K562 (cell line): Measurements from ENCODE around the gene CEP120. TPM values are rescaled to one million over a fixed set of nuclear protein-coding genes. Genes with fewer than 3 reads are reported as not detected.

ENCODE experiments used
- BACH1 ChIP-seq: fragments of 200-800 bp; sonication (Bioruptor generic); IDR thresholded peaks from 2 replicates; pipeline ENCODE4 v1.6.1; 2016; ENCODE audit warnings: missing genetic modification characterization, missing compliant biosample characterization
- CHD2 ChIP-seq: IDR thresholded peaks from 2 replicates; pipeline ENCODE4 v1.6.1; 2011; ENCODE audit warnings: low read depth, low read length
- ELK1 ChIP-seq: sonication (generic); formaldehyde crosslinking; IDR thresholded peaks from 2 replicates; pipeline ENCODE4 v1.8.1; 2022; ENCODE audit warnings: missing genetic modification reagents
- KDM1A ChIP-seq, 2 experiments: fragments of 450-650 bp; IDR thresholded peaks; 2 replicates each; pipeline ENCODE4 v1.6.1; 2016; ENCODE audit warnings: mild to moderate bottlenecking in 2 of 2
- MAFK ChIP-seq: IDR thresholded peaks from 2 replicates; pipeline ENCODE4 v1.6.1; 2011; ENCODE audit warnings: low read length, improper control_type of control experiment
- NRF1 ChIP-seq, 2 experiments: fragments of 450-650 bp; IDR thresholded peaks in 1 of 2; conservative IDR thresholded peaks in 1 of 2; 2 replicates each; pipeline ENCODE4 v1.6.1; 2014; ENCODE audit warnings: mild to moderate bottlenecking in 2 of 2
- PREB ChIP-seq: sonication (generic); formaldehyde crosslinking; IDR thresholded peaks from 2 replicates; pipeline ENCODE4 v1.8.1; 2023; ENCODE audit warnings: mild to moderate bottlenecking, missing genetic modification reagents
- TCFL5 ChIP-seq: fragments of 250-450 bp; sonication (Bioruptor Pico); conservative IDR thresholded peaks from 2 replicates; pipeline ENCODE4 v1.6.1; 2021; ENCODE audit warnings: mild to moderate bottlenecking, moderate library complexity, matching md5 sums
- ZNF212 ChIP-seq: fragments of 450-650 bp; formaldehyde crosslinking; IDR thresholded peaks from 2 replicates; pipeline ENCODE4 v1.4.0; 2020; ENCODE audit warnings: mild to moderate bottlenecking
- ZNF408 ChIP-seq: fragments of 250-450 bp; sonication (Bioruptor Pico); IDR thresholded peaks from 2 replicates; pipeline ENCODE4 v1.4.0; 2020; ENCODE audit warnings: low read depth, mild to moderate bottlenecking, moderate library complexity
- ZNF644 ChIP-seq: fragments of 200-800 bp; sonication (Bioruptor generic); IDR thresholded peaks from 2 replicates; pipeline ENCODE4 v1.6.1; 2016; ENCODE audit warnings: low read depth, missing genetic modification characterization, missing compliant biosample characterization
- polyA plus RNA-seq, 8 experiments: library from polyadenylated mRNA; depleted of rRNA in 4 of 8; stranded (reverse) in 5 of 8; unstranded in 3 of 8; fragments of >200 nt; fragmentation: Nextera tagmentation in 2 of 8; fragmentation: Illumina TruSeq in 1 of 8; extraction: Ambion mirVana in 2 of 8; extraction: Trizol in 1 of 8; gene quantifications; 2 replicates each; pipeline versions ENCODE4 v1.2.1 to v1.2.3, GENCODE V29; 2011 to 2014; ENCODE audit warnings: inconsistent platforms in 1 of 8, missing spikeins in 1 of 8
- total RNA-seq, 7 experiments: library from RNA; depleted of rRNA in 6 of 7; stranded (reverse); fragments of >200 nt in 6 of 7; fragmentation: Illumina TruSeq in 2 of 7; extraction: Trizol in 2 of 7; gene quantifications; 2 replicates each; pipeline versions ENCODE4 v1.2.1 to v1.2.3, GENCODE V29; 2011 to 2021; ENCODE audit warnings: low replicate concordance in 1 of 7
- TF ChIP-seq, protein P1 (sequence below): fragments of 250-450 bp; sonication (Bioruptor Pico); IDR thresholded peaks from 2 replicates; pipeline ENCODE4 v1.5.0; 2021; ENCODE audit warnings: mild to moderate bottlenecking, moderate library complexity
- TF ChIP-seq, protein P2 (sequence below): fragments of 250-450 bp; sonication (Bioruptor Pico); IDR thresholded peaks from 2 replicates; pipeline ENCODE4 v1.4.0; 2020; ENCODE audit warnings: mild to moderate bottlenecking, moderate library complexity

Gene CEP120
- total and polyA plus RNA-seq, 9 of the 15 experiments (the other 6 are each of a cell fraction or from before 2014, with no cell fraction given) = 3.3 to 24.9 (median 14.4) TPM

DNA sequence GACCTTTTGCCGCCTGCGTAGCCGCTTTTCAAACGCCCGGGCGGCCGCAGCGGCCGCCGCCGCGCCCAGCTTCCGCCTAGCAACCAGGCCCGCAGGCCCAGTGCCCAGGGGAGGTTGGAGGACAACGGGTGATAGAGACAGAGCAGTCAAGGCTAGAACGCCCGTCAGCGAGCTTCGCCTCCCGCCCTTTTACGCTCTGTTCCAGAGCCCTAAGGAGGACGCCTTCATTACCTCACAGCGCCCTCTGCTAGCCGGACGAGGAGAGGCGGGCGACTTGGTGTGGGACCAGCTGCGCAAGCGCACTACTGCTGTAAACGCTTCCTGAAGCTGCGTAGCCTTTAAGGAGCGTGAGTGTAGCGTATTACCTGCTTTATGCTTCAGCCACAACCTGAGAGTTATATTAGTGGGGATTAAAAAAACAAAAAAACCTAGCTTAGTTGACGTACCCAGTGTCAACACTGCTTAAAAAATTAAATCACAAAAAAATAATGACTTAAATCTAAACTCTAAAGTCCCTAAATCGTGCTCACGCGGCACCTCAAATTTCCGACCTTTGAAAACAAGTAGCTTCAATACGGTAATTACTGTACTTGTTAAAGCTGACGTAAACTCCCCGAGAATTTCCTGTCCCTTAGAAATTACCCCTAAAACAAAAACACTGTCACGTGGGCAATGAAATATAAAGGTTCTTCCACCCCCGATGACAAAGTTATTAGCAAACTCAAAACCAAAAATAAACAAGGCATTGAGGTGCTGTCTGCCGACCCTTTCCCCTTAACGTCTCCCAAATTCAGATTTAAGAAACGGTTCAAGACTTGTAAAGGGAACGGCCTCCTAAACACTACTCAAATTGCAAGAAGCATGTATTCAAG is at the start of gene CEP120 (continued):
- TF ChIP-seq PREB (CRISPR knock-in tag) = no peak
- TF ChIP-seq CHD2 = no peak
- no peak for TF ChIP-seq TCFL5
- peak; percentile 78; the same call in 1 of the 2 replicates for TF ChIP-seq BACH1 (tag)
- TF ChIP-seq MAFK = peak; percentile 29
- TF ChIP-seq ZNF408 = no peak
- no peak for TF ChIP-seq ELK1
- peak; percentile 93 to 95 for TF ChIP-seq NRF1 (conservative IDR thresholded peaks at IDR 0.05 in 1 of 2, IDR thresholded peaks at IDR 0.05 in 1 of 2)
- TF ChIP-seq ZNF212 (CRISPR knock-in tag) = no peak
- TF ChIP-seq ZNF644 (tag) = no peak
- TF ChIP-seq, protein P1, sequence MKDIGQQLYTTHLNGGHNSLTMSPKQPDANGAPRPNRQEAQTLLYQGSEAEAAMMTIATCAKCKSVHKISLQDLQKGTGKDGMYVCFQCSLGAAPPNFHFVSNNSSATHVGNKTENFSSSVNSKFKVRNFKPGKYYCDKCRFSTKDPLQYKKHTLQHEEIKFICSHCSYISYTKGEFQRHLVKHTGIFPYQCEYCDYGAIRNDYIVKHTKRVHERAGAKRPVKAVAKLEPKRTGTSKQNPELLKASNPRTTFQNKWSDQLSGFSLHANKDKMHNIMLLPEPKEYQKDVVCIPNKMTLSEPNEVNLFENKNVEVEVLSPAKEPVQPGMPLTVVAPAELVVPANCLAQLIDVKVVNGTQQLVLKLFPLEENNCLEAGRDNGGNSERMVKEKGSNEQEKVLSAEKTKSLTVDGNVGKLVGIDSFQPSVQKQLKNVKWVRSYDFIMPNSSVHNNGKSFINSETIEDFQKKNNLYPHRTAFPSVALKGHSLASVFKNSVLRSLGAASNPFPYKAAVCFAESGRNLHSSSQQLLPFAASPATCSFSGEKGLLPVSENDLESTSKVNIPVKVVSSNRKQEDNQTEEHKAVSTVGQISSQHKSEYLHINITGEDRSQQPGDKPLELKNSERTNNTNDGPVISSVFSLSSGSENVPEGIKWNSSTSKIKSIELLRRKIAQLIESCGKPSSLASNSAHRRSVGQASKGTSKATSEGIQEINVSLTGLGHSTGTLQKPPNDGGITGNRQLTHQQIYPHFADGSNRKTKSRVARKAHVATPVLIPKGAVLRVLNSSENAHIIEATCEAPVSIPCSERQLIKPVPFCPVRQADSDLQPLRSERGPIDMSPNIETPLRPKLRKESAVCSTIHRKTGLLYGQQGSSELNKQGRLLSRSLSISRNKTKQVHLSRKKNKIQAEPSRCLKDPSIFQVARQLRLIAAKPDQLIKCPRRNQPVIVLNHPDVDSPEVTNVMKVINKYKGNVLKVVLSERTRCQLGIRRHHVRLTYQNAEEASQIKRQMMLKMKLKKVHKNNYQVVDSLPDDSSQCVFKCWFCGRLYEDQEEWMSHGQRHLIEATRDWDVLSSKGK = no peak
- TF ChIP-seq, protein P2, sequence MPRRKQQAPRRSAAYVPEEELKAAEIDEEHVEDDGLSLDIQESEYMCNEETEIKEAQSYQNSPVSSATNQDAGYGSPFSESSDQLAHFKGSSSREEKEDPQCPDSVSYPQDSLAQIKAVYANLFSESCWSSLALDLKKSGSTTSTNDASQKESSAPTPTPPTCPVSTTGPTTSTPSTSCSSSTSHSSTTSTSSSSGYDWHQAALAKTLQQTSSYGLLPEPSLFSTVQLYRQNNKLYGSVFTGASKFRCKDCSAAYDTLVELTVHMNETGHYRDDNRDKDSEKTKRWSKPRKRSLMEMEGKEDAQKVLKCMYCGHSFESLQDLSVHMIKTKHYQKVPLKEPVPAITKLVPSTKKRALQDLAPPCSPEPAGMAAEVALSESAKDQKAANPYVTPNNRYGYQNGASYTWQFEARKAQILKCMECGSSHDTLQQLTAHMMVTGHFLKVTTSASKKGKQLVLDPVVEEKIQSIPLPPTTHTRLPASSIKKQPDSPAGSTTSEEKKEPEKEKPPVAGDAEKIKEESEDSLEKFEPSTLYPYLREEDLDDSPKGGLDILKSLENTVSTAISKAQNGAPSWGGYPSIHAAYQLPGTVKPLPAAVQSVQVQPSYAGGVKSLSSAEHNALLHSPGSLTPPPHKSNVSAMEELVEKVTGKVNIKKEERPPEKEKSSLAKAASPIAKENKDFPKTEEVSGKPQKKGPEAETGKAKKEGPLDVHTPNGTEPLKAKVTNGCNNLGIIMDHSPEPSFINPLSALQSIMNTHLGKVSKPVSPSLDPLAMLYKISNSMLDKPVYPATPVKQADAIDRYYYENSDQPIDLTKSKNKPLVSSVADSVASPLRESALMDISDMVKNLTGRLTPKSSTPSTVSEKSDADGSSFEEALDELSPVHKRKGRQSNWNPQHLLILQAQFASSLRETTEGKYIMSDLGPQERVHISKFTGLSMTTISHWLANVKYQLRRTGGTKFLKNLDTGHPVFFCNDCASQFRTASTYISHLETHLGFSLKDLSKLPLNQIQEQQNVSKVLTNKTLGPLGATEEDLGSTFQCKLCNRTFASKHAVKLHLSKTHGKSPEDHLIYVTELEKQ = no peak
- no peak for TF ChIP-seq KDM1A (IDR thresholded peaks at IDR 0.05)
